OCI-LY3 (cell line): ENCODE measurements around the gene CFAP45.

Experiments
- EZH2phosphoT487 ChIP-seq: fragments of 200-600 bp; shearing (Covaris generic); IDR thresholded peaks from 2 replicates; pipeline ENCODE4 v1.6.1; 2018; ENCODE audit warnings: antibody characterized with exemption, mixed run types, low read depth
- TF ChIP-seq, protein P1 (sequence below): fragments of 200-600, 300-600 bp; sonication (generic); IDR thresholded peaks from 2 replicates; pipeline ENCODE4 v1.5.1; 2014; ENCODE audit warnings: antibody characterized with exemption, low read length, low read depth

DNA sequence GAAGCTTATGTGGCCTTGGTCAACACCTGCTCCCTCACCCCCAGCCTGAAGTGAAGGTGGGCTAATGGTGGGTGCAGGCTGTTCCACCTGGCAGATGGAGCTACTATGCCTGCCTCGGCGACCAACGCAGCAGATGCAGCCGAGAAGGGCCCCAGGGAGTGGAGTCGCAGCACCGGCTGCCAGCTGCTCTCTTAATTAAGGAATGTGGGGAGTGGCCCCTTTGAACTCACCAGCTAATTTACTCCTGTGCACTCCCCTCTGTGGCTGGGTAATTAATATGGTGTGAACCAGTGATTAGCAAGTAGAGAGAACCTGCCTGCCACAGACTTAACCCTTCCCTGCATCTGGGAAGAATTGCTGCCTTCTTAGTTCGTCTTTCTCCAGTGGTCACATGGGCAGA lies 76.6 kb downstream of the CFAP45 start:
- TF ChIP-seq, protein P1, sequence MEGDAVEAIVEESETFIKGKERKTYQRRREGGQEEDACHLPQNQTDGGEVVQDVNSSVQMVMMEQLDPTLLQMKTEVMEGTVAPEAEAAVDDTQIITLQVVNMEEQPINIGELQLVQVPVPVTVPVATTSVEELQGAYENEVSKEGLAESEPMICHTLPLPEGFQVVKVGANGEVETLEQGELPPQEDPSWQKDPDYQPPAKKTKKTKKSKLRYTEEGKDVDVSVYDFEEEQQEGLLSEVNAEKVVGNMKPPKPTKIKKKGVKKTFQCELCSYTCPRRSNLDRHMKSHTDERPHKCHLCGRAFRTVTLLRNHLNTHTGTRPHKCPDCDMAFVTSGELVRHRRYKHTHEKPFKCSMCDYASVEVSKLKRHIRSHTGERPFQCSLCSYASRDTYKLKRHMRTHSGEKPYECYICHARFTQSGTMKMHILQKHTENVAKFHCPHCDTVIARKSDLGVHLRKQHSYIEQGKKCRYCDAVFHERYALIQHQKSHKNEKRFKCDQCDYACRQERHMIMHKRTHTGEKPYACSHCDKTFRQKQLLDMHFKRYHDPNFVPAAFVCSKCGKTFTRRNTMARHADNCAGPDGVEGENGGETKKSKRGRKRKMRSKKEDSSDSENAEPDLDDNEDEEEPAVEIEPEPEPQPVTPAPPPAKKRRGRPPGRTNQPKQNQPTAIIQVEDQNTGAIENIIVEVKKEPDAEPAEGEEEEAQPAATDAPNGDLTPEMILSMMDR, result no peak
- no peak for TF ChIP-seq EZH2phosphoT487
